ENCODE data around the gene IMPACT.

- no peak for TF ChIP-seq POLR2A (IDR thresholded peaks at IDR 0.05)
- TF ChIP-seq CTCF (IDR thresholded peaks at IDR 0.05): no peak
- TF ChIP-seq EP300 (IDR thresholded peaks at IDR 0.05): no peak
These were observed 33.3 kb downstream of the IMPACT start for GRCh38 chr18:24459772-24460171.
